IMR-90 (cell line): ENCODE results near the gene TNFRSF13B. TPM values are rescaled to one million over a fixed set of nuclear protein-coding genes. Genes with fewer than 3 reads are reported as not detected.
A peak's percentile ranks its signal among the peaks of the same experiment; 100 is the strongest.

Source experiments
- ATAC-seq: fragments of 200-7000 bp; cut with Tn5 transposase; 2 replicates; pipeline ENCODE4 v1.9.1; 2020; ENCODE audit warnings: low read depth, mild to moderate bottlenecking, moderate library complexity
- BruUV-seq: library from RNA; stranded (reverse); fragments of 400-500 nt; replicated peaks from 2 replicates; lab custom pipeline; 2021; lab: Mats Ljungman, UMichigan
- CTCF ChIA-PET: fragments of 300-600 bp; formaldehyde crosslinking; extraction: SDS; loops from one replicate; lab custom pipeline; 2021; ENCODE audit warnings: antibody characterized with exemption; lab: Yijun Ruan, JAX
- POLR2A ChIA-PET: fragments of 300-600 bp; sonication (Branson Sonifier 250); formaldehyde crosslinking; loops from one replicate; lab custom pipeline; 2022; ENCODE audit warnings: antibody characterized with exemption; ENCODE audit not compliant: unreplicated experiment; lab: Charles Lee
- DNase-seq: peaks from one replicate; pipeline ENCODE4 v3.0.0; 2013
- H2AFZ ChIP-seq: replicated peaks from 2 replicates; pipeline ENCODE3; 2013; ENCODE audit warnings: low read length, mild to moderate bottlenecking; ENCODE audit not compliant: poor library complexity
- H2AK5ac ChIP-seq: 2 replicates; pipeline ENCODE4 v1.6.1; 2013; ENCODE audit warnings: low read depth, low read length, inconsistent platforms
- H2AK9ac ChIP-seq: replicated peaks from 2 replicates; pipeline ENCODE3; 2013; ENCODE audit warnings: mild to moderate bottlenecking, low read depth, low read length, moderate library complexity; ENCODE audit not compliant: poor library complexity
- H2BK120ac ChIP-seq: 2 replicates; pipeline ENCODE4 v1.6.1; 2013; ENCODE audit warnings: low read depth, low read length, inconsistent platforms
- H2BK15ac ChIP-seq: 3 replicates; pipeline ENCODE4 v1.6.1; 2013; ENCODE audit warnings: low read depth, low read length, inconsistent platforms
- H2BK20ac ChIP-seq: 2 replicates; pipeline ENCODE4 v1.6.1; 2013; ENCODE audit warnings: low read depth, mild to moderate bottlenecking, inconsistent platforms, low read length, moderate library complexity
- H2BK5ac ChIP-seq: 2 replicates; pipeline ENCODE4 v1.6.1; 2013; ENCODE audit warnings: mild to moderate bottlenecking, low read depth, low read length, inconsistent platforms; ENCODE audit not compliant: poor library complexity, severe bottlenecking
- H3K14ac ChIP-seq: replicated peaks from 2 replicates; pipeline ENCODE4 v1.6.1; 2013; ENCODE audit warnings: low read depth, low read length, inconsistent platforms
- H3K18ac ChIP-seq: 2 replicates; pipeline ENCODE4 v1.6.1; 2013; ENCODE audit warnings: low read depth, low read length, control low read depth
- H3K23ac ChIP-seq: 2 replicates; pipeline ENCODE4 v1.6.1; 2013; ENCODE audit warnings: low read depth, low read length, inconsistent platforms
- H3K27ac ChIP-seq: 2 replicates; pipeline ENCODE4 v1.5.1; 2013; ENCODE audit warnings: mild to moderate bottlenecking, control low read depth, low read length; ENCODE audit not compliant: insufficient read depth
- H3K27me3 ChIP-seq: 2 replicates; pipeline ENCODE4 v1.6.1; 2013; ENCODE audit warnings: low read length; ENCODE audit not compliant: control insufficient read depth, insufficient read depth
- H3K36me3 ChIP-seq: 2 replicates; pipeline ENCODE4 v1.6.1; 2013; ENCODE audit warnings: low read length, mixed read lengths; ENCODE audit not compliant: control insufficient read depth, insufficient read depth
- H3K4ac ChIP-seq: 2 replicates; pipeline ENCODE4 v1.6.1; 2013; ENCODE audit warnings: low read depth, low read length, inconsistent platforms
- H3K4me1 ChIP-seq: 2 replicates; pipeline ENCODE4 v1.6.1; 2013; ENCODE audit warnings: low read length, mixed read lengths; ENCODE audit not compliant: control insufficient read depth, insufficient read depth
- H3K4me2 ChIP-seq: 2 replicates; pipeline ENCODE4 v1.6.1; 2013; ENCODE audit warnings: low read depth, mild to moderate bottlenecking, control low read depth, low read length, moderate library complexity
- H3K4me3 ChIP-seq: 2 replicates; pipeline ENCODE4 v1.5.1; 2013; ENCODE audit warnings: low read depth, mild to moderate bottlenecking, control low read depth, low read length, moderate library complexity; ENCODE audit not compliant: insufficient read depth
- H3K56ac ChIP-seq: 2 replicates; pipeline ENCODE4 v1.6.1; 2013; ENCODE audit warnings: low read length, inconsistent platforms; ENCODE audit not compliant: insufficient read depth; ENCODE audit errors: extremely low read depth
- H3K79me1 ChIP-seq, 2 experiments: 2 replicates each; pipeline ENCODE4 v1.6.1; 2013; ENCODE audit warnings: low read length in 2 of 2, inconsistent platforms in 1 of 2, low read depth in 1 of 2
- H3K9ac ChIP-seq: 2 replicates; pipeline ENCODE4 v1.6.1; 2013; ENCODE audit warnings: low read depth, low read length, control low read depth
- H3K9me1 ChIP-seq: 2 replicates; pipeline ENCODE4 v1.6.1; 2013; ENCODE audit warnings: low read length, inconsistent platforms; ENCODE audit not compliant: insufficient read depth
- H3K9me3 ChIP-seq: 2 replicates; pipeline ENCODE4 v1.6.1; 2013; ENCODE audit warnings: low read length; ENCODE audit not compliant: control insufficient read depth, insufficient read depth
- H4K20me1 ChIP-seq: 2 replicates; pipeline ENCODE4 v1.6.1; 2013; ENCODE audit warnings: low read length, inconsistent platforms; ENCODE audit not compliant: insufficient read depth
- H4K5ac ChIP-seq: 2 replicates; pipeline ENCODE4 v1.6.1; 2013; ENCODE audit warnings: mild to moderate bottlenecking, low read depth, low read length, control low read depth
- H4K8ac ChIP-seq, 2 experiments: 2 replicates each; pipeline ENCODE4 v1.6.1; 2013; ENCODE audit warnings: low read depth in 2 of 2, low read length in 2 of 2, control low read depth in 1 of 2, inconsistent platforms in 1 of 2
- H4K91ac ChIP-seq: 2 replicates; pipeline ENCODE4 v1.6.1; 2013; ENCODE audit warnings: low read depth, low read length, inconsistent platforms; ENCODE audit not compliant: insufficient read depth
- CHD1 ChIP-seq: IDR thresholded peaks from 2 replicates; pipeline ENCODE4 v1.6.1; 2012; ENCODE audit warnings: low read depth, low read length, improper control_type of control experiment
- CTCF ChIP-seq: conservative IDR thresholded peaks from 2 replicates; pipeline ENCODE4 v1.5.1; 2012; ENCODE audit warnings: mild to moderate bottlenecking, low read depth, low read length, improper control_type of control experiment
- MAFK ChIP-seq: IDR thresholded peaks from 2 replicates; pipeline ENCODE4 v1.6.1; 2012; ENCODE audit warnings: low read depth, low read length, improper control_type of control experiment
- MAZ ChIP-seq: IDR thresholded peaks from 2 replicates; pipeline ENCODE4 v1.6.1; 2012; ENCODE audit warnings: low read depth, mild to moderate bottlenecking, low read length, improper control_type of control experiment, moderate library complexity, borderline replicate concordance
- RCOR1 ChIP-seq: IDR thresholded peaks from 2 replicates; pipeline ENCODE4 v1.6.1; 2012; ENCODE audit warnings: mild to moderate bottlenecking, low read length, improper control_type of control experiment; ENCODE audit not compliant: insufficient replicate concordance
- USF2 ChIP-seq: fragments of 150-350 bp; IDR thresholded peaks from 2 replicates; pipeline ENCODE4 v1.6.1; 2017; ENCODE audit warnings: mild to moderate bottlenecking, antibody characterized with exemption, low read length, low read depth
- WGBS, 2 experiments: methylation state at CpG; one replicate each; pipeline versions ENCODE4 v1.1.5 to v1.1.7; 2013; ENCODE audit warnings: missing lambda C conversion rate in 2 of 2; ENCODE audit not compliant: insufficient read length in 1 of 2; ENCODE audit errors: extremely low coverage in 2 of 2; 5-methylcytosine and 5-hydroxymethylcytosine counted together
- dilution Hi-C: fragments of 300-500 bp; cut with HindIII; formaldehyde crosslinking; loops from one replicate; pipeline ENCODE4 v1.14.3; 2018; ENCODE audit warnings: low sequenced_read_pairs; ENCODE audit not compliant: unreplicated experiment
- in situ Hi-C: fragments of 300-500 bp; cut with MboI; formaldehyde crosslinking; loops from 3 replicates; pipeline ENCODE4 v1.14.3; 2019; ENCODE audit warnings: low sequenced_read_pairs, inconsistent platforms, mixed read lengths
- intact Hi-C: fragments of 100-400 bp; cut with micrococcal nuclease; formaldehyde crosslinking; loops from 2 replicates; pipeline ENCODE4 v1.10.0; 2022
- polyA plus RNA-seq, 3 experiments: library from polyadenylated mRNA; depleted of rRNA; stranded (reverse); fragments of >200 nt; gene quantifications; 2 replicates each; pipeline ENCODE4 v1.2.3, GENCODE V29; 2012; ENCODE audit warnings: low replicate concordance in 1 of 3
- total RNA-seq: library from RNA; depleted of rRNA; stranded (reverse); fragments of >200 nt; gene quantifications from 2 replicates; pipeline ENCODE4 v1.2.3, GENCODE V29; 2012

TNFRSF13B gene
- total and polyA plus RNA-seq, 2 of the 4 experiments (the other 2 are of a cell fraction): not detected

GRCh38 chr17:16906680-16907079, 65.2 kb downstream of the TNFRSF13B start:
- Histone ChIP-seq H3K4ac (no peak overlapping the region), H4K5ac (no peak overlapping the region), H4K8ac (no peak overlapping the region), H3K4me1 (peaks cover 3% of the 10 kb centered on the region; the same call in 1 of the 2 replicates), H2BK20ac (no peak overlapping the region), H3K36me3 (no peaks in the 10 kb centered on the region), H3K9ac (no peak overlapping the region), H3K56ac (no peak overlapping the region), H3K79me1 (no peaks in the 10 kb centered on the region), H2AFZ (no peak overlapping the region), H2BK120ac (no peak overlapping the region), H3K4me3 (no peak overlapping the region), H3K18ac (no peak overlapping the region), H2AK9ac (no peak overlapping the region), H2BK15ac (no peak overlapping the region), H3K23ac (no peak overlapping the region), H3K14ac (no peak overlapping the region), H2BK5ac (no peak overlapping the region), H3K27ac (no peak overlapping the region), H3K9me3 (no peaks in the 10 kb centered on the region), H4K91ac (no peak overlapping the region), H3K4me2 (no peak overlapping the region; the same call in 1 of the 2 replicates), H3K27me3 (peaks cover 37% of the 10 kb centered on the region), H4K20me1 (no peaks in the 10 kb centered on the region), H3K9me1 (no peaks in the 10 kb centered on the region), H2AK5ac (no peak overlapping the region)
- DNase-seq (peak; percentile 19), ATAC-seq (no peak)
- BruUV-seq: no TSS peak
- no CpG with 5 or more reads among the region's 4 CpGs for WGBS, 2 experiments
- ChIA-PET CTCF (no interaction called here), POLR2A (no interaction called here)
- intact Hi-C loops (no loop called here), dilution Hi-C loops (no loop called here), in situ Hi-C loops (no loop called here)
- TF ChIP-seq USF2 (no peak), MAFK (no peak), CHD1 (no peak), RCOR1 (no peak), MAZ (no peak), CTCF (no peak)
